Type B pancreatic cell (in vitro differentiated cells): ENCODE measurements around the gene SGF29. TPM values are rescaled to one million over a fixed set of nuclear protein-coding genes. Genes with fewer than 3 reads are reported as not detected.
"Not testable (repeated sequence)": the region's sequence is repeated elsewhere in the genome, so short reads cannot be mapped to it uniquely, and the experiment has no call there.

Experiments used
- DNase-seq: peaks from one replicate; pipeline ENCODE4 v3.0.0; 2021; ENCODE audit warnings: mixed read lengths; ENCODE audit not compliant: unreplicated experiment; ENCODE audit errors: extremely low spot score
- H3K27ac Mint-ChIP-seq: 2 replicates; pipeline ENCODE4 v1.8.0; 2021; ENCODE audit warnings: mild to moderate bottlenecking, mixed read lengths
- H3K27me3 Mint-ChIP-seq: 2 replicates; pipeline ENCODE4 v1.8.0; 2021; ENCODE audit warnings: mixed read lengths
- H3K36me3 Mint-ChIP-seq: 2 replicates; pipeline ENCODE4 v1.8.0; 2021; ENCODE audit warnings: mixed read lengths
- H3K4me1 Mint-ChIP-seq: one replicate; pipeline ENCODE4 v1.8.0; 2021; ENCODE audit warnings: mixed read lengths; ENCODE audit not compliant: unreplicated experiment
- H3K4me3 Mint-ChIP-seq: 2 replicates; pipeline ENCODE4 v1.8.0; 2021; ENCODE audit warnings: mild to moderate bottlenecking, mixed read lengths
- H3K9me3 Mint-ChIP-seq: 2 replicates; pipeline ENCODE4 v1.8.0; 2021; ENCODE audit warnings: mixed read lengths
- total RNA-seq: library from RNA; stranded (reverse); gene quantifications from 2 replicates; pipeline ENCODE4 v1.2.1, GENCODE V29; 2021; ENCODE audit warnings: low replicate concordance
- TF ChIP-seq, protein P1 (sequence below): fragments of 200-600 bp; sonication (generic); conservative IDR thresholded peaks from 2 replicates; pipeline ENCODE4 v1.5.0; 2021; ENCODE audit warnings: antibody characterized with exemption, mild to moderate bottlenecking

Gene SGF29
- total RNA-seq, 1 donor from 2014 or later, result 29.6 TPM

GRCh38 chr16:28563218-28563617 lies 9.5 kb downstream of the SGF29 start:
- Mint-ChIP-seq H3K27me3 (no peaks in the 10 kb centered on the region), H3K27ac (no peak overlapping the region), H3K4me3 (no peak overlapping the region), H3K36me3 (peaks cover 30% of the 10 kb centered on the region), H3K9me3 (peaks cover 9% of the 10 kb centered on the region), H3K4me1 (no peaks in the 10 kb centered on the region)
- TF ChIP-seq, protein P1, sequence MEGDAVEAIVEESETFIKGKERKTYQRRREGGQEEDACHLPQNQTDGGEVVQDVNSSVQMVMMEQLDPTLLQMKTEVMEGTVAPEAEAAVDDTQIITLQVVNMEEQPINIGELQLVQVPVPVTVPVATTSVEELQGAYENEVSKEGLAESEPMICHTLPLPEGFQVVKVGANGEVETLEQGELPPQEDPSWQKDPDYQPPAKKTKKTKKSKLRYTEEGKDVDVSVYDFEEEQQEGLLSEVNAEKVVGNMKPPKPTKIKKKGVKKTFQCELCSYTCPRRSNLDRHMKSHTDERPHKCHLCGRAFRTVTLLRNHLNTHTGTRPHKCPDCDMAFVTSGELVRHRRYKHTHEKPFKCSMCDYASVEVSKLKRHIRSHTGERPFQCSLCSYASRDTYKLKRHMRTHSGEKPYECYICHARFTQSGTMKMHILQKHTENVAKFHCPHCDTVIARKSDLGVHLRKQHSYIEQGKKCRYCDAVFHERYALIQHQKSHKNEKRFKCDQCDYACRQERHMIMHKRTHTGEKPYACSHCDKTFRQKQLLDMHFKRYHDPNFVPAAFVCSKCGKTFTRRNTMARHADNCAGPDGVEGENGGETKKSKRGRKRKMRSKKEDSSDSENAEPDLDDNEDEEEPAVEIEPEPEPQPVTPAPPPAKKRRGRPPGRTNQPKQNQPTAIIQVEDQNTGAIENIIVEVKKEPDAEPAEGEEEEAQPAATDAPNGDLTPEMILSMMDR, result no peak
- no peak for DNase-seq

GRCh38 chr16:28566233-28566925 lies 12.7 kb downstream of the SGF29 start:
- not testable (repeated sequence) for DNase-seq, H3K4me1 Mint-ChIP-seq, H3K27ac Mint-ChIP-seq, H3K27me3 Mint-ChIP-seq, H3K4me3 Mint-ChIP-seq, H3K9me3 Mint-ChIP-seq
- peaks cover 27% of the 10 kb centered on the region for H3K36me3 Mint-ChIP-seq

DNA sequence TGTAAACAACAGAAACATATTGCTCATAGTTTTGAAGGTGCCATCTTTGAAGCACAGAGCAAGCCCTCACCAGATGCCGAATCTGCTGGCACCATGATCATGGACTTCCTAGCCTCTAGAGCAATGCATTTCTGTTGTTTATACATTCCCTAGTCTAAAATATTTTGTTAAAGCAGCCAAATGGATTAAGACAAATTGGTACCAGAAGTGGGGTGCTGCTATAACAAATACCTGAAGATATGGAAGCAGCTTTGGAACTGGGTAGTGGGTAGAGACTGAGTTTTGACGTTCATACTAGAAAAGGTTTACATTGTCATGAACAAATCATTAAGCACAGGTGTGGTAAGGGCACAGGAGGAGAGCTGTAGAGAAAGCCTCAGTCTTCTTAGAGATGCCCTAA lies 13.6 kb downstream of the SGF29 start:
- Mint-ChIP-seq H3K27me3 (no peaks in the 10 kb centered on the region), H3K36me3 (peaks cover 23% of the 10 kb centered on the region), H3K4me3 (no peak overlapping the region), H3K4me1 (peaks cover 4% of the 10 kb centered on the region), H3K9me3 (peaks cover 9% of the 10 kb centered on the region), H3K27ac (no peak overlapping the region)
- TF ChIP-seq, protein P1, result no peak
- no peak for DNase-seq

- Mint-ChIP-seq H3K9me3 (peaks cover 9% of the 10 kb centered on the region), H3K27ac (no peak overlapping the region), H3K4me1 (peaks cover 22% of the 10 kb centered on the region), H3K4me3 (no peak overlapping the region), H3K27me3 (no peaks in the 10 kb centered on the region), H3K36me3 (peaks cover 23% of the 10 kb centered on the region)
- TF ChIP-seq, protein P1, result no peak
- no peak for DNase-seq
Observed at GRCh38 chr16:28569021-28569420, 15.3 kb downstream of the SGF29 start.

DNA sequence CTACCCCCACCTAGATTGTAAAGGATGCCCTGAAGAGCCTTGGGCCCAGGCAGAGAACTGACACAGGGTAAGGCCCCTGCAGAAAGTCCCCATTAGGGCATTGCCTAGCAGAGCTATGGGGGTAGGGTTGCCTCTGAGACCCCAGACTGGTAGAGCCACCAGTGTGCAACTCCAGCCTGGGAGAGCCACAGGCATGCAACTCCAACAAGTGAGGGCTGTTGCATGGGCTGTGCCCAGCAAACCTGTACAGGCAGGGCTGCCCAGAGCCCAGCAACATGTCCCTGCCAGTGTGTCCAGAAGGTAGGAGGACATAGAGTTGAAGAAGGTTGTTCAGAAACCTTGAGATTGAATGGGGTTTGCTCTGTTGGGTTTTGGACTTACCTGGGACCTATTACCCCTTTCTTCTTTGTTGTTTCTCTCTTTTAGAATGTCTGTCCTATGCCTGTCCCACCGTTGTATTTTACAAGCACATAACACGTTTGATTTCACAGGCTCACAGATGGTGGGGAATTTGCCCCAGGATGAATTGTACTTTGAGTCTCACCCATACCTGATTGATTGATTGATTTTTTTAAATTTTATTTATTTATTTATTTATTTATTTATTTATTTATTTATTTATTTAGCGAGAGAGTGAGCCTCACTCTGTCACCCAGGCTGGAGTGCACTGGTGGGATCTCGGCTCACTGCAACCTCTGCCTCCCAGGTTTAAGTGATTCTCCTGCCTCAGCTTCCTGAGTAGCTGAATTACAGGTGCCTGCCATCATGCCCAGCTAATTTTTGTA lies 16.4 kb downstream of the SGF29 start:
- no peak for DNase-seq
- H3K9me3 Mint-ChIP-seq, result peaks cover 9% of the 10 kb centered on the region
- peaks cover 22% of the 10 kb centered on the region for H3K4me1 Mint-ChIP-seq
- no peak overlapping the region for H3K4me3 Mint-ChIP-seq
- no peak overlapping the region for H3K27ac Mint-ChIP-seq
- H3K27me3 Mint-ChIP-seq, result no peaks in the 10 kb centered on the region
- peaks cover 22% of the 10 kb centered on the region for H3K36me3 Mint-ChIP-seq
- TF ChIP-seq, protein P1, result no peak
